HG02943 (cell line): Measurements from ENCODE around the gene MYBPH.

Experiments used
- ATAC-seq: cut with Tn5 transposase; IDR thresholded peaks from one replicate; pipeline ENCODE4 v1.9.1; 2021; ENCODE audit warnings: mild to moderate bottlenecking, low read depth, moderate library complexity; ENCODE audit not compliant: unreplicated experiment

MYBPH gene

DNA sequence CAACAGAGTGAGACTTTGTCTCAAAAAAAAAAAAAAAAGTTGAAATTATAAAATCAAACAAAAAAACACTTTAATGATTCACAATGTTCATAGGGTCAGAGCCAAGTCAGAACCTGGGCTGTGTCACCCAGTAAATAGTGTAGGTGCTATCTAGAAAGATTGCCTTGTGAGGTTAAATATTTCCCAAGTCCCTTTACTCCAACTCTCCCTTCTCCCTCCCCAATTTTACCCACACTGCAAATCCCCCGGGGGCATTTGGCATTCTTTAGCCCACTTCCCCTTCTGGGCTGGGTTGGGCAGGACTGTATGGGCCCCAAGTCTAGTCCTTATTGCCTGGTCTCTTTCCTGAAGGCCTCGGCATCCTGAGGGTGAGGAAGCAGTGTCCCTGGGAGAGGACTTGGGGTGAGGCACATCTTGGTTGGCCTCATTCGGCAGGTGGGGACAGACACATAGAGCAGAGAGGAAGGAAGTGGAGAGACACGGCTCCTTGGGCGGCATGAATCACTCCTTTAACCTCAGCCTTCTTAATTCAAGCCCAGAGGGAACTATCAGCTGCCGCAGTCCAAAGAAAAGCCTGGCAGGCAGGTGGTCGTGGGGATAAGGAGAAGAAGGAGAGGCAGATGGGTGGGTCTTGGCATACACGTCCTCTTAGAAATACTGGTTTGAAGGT lies 39.9 kb downstream of the MYBPH start:
- no peak for ATAC-seq

DNA sequence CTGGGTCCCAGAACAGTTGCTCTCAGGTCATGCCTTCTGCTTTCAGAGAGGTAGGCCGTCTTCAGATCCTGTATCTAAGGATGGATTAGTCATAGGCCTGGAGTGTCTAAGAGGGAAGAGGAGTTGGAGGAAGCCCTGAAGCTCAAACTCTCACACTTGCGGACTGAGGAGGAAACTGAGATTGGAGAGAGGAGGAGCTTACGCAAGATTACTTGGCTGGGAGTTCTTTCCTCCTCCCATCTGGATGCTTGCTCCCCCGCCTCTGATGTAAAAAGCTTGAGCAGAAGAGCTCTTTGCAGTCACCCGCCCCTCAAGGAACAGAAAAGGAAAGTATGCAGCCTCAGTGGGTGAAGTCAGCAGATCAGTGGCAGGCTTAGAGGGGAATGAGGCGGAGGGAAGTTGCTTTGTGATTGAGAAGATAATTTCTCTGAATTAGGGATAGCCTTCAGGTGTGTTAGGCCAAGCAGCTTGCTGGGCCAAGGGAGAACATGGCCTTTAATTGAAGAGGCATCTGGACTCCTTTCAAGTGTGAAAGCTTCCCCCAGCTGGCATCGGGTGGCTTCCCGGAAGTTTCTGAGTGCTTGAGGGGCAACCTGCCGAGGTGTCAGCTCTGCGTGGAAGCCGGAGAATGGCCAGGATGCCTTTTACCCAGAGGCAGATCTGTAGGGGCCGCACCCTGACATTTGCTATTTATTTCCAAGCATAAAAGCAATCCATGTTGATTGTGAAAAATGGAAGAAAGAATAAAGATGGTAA lies 41.5 kb downstream of the MYBPH start:
- no peak for ATAC-seq

DNA sequence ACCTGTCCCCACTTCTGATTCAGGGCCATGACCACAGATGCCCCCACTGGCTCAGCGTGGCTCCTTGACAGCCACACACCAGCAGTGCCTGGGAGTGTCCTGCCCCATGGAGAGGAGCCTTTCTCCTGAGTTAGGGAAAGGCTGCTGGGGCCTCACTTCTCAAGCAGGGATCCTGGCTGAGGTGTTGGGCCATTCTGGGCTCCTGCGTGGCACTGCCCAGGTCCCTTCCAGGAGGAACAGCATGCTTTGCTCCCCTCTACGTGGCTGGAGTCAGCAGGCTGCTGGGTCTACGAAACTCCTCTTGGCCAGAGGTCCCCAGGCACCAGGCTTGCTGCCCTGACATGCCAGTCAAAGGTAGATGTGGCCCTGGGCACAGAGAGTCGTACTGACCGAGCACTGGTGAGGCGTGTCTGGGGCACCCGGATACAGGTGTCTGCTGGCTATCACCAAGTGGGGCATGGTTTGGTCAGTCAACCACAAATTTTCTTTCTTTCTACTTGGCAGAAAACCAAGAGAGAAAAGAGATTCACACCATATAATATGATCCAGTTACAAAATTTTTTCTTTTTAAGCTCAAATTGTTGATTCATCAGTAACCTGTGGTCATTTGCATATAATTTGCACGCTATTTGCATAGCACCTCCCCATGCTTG lies 44.0 kb downstream of the MYBPH start:
- ATAC-seq: no peak

DNA sequence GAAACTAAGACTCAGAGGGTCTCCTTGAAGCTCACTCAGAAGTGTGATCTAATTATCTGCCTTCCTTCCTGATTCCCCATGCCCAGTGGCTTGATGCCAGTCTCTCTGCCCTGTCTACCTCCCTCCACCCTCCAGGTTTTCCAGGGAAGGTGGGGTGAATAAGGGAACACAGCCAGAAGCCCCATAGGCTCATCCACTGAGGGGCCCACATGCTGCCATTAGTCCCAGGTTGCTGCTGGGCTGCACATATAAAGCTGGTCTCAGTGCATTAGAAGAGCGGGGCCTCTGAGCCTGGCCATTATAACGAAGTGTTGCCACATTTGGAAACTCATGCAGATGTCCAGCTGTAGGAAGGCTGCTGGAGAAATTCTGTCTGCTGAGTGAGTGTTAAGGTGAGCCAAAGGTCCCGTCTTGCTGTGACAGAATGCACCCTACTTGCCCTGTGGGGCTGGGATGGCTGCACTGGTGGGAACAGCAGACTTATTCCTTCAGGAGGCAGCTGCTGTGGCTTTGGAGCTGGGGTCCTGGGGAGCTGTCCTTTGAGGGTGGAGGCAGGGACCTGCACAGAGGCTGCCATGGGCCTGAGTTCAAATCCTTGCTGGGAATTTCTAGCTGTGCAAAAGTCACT lies 45.2 kb downstream of the MYBPH start:
- ATAC-seq: no peak

DNA sequence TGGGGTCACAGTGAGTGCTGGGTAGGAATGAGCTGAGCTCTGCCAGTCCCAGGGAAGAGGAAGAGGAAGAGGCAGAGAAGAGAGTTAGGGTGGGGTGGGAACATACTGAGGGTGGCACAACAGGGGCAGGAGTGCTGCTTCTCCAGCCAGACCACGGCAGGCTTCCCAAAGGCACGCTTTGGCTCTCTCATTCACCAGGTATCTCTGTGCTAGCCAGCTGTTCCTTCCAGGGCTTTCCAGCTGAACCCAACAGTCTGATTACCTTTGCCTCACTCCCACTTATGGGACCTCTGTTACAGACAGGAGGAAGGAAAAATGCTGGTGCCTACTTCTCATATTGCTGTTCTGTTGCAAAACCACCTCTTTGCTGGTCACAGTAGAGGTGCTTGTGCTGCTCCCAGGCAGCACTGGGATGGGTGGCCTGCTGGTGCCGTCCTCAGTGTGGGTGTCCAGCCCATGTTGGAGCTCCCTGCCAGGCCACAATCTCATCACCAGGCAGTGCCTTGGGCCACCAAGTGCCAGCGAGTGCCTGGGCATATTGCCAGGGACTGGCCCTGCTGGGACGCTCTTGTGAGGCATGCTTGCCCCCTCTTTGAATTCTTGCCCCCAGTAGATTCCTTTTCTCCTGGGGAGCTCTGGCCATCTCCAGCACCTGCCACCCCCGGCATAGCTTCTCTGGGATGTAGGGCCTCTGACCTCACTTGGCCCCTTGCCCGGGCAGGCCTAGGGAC lies 46.0 kb downstream of the MYBPH start:
- no peak for ATAC-seq

DNA sequence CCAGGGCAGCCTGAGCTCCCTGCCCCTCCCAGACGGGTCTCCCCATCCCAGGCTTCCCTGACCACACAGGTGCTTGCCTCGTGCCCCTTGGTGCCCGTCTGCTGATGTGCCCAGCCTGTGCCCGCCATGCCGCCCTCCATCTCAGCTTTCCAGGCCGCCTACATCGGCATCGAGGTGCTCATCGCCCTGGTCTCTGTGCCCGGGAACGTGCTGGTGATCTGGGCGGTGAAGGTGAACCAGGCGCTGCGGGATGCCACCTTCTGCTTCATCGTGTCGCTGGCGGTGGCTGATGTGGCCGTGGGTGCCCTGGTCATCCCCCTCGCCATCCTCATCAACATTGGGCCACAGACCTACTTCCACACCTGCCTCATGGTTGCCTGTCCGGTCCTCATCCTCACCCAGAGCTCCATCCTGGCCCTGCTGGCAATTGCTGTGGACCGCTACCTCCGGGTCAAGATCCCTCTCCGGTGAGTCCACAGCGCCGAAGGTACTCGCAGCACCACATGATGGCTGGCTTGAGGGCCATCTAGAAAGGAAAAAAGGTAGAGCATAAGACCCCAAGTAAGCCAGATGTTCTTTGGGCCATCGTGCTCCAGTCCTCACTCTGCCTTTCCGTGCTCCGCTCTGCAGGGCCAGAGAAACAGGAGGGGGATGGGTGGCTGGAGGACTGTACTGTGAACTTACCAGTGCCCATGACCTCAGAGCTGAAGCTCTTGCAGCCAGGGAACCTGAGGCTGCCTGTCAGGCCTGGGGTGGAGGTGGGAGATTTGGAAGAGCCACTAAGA lies 46.7 kb downstream of the MYBPH start:
- ATAC-seq: no peak

DNA sequence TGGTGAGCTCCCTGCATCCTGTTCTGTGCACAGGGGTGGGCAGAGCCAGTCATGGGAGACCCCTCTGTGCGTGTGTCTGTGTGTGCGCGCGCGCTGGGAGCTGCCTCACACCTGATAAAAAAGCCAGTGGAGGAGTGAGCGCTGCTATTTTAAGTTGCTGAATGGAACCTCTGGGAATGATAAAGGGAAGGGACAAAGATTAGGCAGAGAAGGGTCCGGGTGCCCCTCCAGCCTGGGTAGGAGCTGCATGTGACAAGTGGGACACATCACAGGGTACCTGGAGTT lies 47.3 kb downstream of the MYBPH start:
- ATAC-seq: no peak

DNA sequence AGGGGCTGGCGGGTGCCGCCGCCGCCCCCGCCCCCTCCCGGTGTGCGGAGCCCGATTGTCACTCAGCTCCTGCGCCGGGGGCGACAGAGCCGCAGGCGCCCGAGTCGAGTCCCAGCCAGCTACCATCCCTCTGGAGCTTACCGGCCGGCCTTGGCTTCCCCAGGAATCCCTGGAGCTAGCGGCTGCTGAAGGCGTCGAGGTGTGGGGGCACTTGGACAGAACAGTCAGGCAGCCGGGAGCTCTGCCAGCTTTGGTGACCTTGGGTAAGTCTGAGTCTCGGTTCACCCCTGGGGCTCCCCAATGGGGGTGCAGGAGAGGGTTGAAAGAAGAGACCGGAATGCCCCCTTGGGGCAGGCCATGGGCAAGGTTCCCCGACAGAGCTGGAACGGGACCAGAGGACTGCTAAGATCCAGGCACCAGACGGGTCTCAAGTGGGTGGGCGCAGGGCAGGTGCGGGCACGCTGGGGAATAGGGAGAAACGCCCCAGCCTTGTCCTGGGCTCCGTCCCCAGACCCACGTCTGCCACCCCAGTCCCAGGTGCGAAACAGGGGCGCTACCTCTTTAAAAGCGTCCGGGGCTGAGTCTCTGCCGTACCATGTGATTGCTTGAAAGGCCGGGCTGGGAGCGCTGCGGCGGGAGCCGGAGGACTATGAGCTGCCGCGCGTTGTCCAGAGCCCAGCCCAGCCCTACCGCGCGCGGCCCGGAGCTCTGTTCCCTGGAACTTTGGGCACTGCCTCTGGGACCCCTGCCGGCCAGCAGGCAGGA lies 47.8 kb downstream of the MYBPH start, which contains the start of gene ADORA1:
TSS of gene ADORA1 (plus strand) at position 61 of the 765 bp plus-strand sequence. CDS start 1,116 bp downstream, outside the sequence.
- no peak for ATAC-seq

DNA sequence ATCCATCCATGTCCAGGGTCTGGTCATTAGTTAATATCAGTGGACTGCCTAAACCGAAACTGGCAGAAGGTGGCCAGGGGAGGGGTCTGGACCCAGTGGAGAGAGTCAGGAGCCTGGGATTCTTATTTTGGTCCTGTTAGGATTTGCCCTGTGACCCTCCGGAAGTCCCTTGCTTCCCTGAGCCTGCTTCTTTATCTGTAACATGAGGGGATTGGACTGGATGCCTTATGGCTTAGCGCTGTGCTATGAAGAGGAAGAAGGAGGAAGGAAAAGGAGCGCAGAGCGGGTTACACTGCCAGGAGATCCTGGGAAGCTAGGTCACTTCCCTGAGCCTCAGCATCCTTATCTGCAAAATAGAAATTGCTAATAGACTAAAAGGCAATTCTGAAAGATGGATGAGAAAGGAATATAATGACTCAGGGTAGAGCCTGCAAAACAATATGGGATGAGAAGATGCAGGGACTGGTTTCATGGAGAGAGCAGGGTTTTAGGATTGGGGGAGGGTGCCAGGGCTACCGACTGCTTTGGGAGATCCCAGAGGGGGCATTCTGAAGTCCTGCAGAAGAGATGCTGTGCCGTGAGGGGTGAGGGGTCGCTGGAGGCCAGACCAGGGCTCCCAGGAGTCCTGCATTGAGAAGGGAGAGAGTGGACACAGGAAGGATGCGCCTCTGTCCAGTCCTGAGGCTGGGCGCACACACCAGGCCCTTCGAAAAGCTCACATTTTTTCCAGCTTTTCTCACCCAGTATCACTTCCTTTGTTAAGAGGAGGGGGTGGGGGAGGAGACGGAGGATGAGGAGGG lies 48.6 kb downstream of the MYBPH start:
- ATAC-seq: no peak

DNA sequence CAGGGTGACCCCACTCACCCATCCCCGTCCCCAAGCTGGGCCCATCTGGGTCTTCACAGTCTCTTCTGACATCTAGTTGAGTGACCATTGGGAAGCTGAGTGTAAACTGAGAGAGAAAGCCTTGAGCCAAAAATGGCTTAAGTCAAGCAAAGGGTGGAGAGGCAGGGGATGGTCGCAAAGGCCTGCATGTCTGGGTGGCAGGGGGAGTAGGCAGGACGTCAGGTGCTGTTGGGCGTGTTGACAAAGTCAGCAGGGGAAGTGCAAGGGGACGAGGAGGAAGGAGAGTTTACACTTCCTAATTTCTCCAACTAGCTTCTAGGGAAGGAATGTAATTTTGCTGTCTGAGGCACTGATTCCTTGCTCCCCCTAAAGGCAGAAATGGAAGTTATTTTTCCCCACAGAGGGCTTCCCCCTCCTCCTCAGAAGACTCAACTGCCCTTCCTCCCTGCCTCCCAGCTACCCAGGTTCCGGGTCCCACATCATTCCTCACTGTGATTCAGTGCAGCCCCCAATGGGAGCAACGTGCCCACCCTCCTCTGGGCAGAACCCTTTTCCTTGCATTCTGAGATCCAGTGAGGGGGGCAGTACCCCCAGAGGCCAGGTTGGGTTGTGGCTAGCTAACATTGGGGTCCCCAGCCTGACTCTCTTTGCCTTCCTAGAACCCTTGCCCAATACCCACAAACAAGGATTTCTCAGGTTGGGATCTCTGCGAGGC lies 49.3 kb downstream of the MYBPH start:
- no peak for ATAC-seq

DNA sequence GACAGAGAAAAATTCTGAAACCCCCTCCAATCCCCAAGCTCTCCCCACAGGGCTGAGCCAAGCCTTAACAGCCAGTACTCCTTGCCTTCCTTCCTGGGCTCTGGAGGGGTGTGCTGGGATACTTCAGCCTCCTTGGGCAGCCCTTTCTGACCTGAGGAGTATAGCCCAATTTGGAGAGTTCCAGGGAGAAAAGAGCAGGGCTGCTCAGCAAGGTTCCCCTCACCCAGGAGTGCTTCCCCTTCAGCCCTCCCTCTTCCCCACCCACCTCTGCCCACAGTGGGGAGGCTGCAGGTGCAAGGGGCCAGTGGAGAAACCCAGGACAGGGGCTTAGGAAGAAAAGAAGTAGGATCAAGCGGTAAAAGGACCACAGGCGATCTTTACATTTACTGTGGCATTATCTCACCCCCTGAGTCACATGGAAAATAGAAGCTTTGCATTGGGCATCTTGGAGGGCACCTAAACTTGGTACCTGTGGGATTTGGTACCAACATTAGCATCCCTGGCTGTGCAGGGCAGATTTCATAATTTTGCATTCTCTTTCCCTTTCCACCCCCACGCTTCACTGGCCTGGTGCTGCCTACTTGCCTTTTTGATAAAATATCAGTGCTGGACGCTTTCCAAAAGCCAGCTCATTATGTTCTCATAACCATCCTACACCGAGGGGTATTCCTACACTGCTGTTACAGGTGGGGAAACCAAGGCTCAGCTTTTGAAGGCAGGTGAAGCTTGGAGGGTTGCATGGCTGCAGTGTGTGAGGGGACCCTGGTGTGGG lies 50.9 kb downstream of the MYBPH start:
- no peak for ATAC-seq

DNA sequence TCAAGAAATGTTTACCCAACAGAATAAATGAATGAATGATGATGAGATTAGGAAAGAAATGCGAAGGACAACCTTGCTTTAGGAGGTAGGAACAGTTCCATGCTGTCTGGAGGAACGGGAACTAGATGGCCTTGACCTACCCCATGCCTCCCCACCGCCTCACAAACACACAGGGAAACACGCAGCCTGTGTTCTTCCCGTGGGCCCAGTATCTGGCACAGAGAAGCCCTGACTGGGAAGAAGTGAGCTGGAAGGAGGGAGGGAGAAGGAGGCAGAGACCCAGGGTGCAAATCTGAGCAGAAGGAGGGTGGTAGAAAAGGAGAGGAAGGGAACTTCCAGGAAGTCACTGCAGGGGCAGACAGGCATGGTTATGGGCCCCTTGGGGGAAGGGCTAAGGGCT lies 51.6 kb downstream of the MYBPH start:
- ATAC-seq: no peak

DNA sequence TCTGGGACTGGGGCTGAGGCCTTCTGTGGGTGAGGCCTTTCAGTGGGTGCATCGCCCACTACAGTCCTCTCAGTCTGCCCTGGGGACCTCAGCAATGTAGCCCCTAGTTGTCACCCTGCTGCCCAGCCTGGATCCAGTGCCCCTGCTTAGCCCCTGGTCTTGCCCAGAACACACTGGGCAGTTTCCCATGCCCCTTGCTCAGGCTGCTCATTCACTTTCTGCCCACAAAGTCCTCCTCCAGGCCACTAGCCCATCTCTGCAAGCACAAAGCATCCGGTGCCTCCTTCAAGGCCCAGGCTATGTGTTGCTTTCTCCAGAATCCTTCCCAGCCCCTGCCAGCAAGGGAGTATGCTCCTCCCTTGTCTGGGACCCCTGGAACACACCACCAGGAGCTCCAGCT lies 53.5 kb downstream of the MYBPH start:
- no peak for ATAC-seq

DNA sequence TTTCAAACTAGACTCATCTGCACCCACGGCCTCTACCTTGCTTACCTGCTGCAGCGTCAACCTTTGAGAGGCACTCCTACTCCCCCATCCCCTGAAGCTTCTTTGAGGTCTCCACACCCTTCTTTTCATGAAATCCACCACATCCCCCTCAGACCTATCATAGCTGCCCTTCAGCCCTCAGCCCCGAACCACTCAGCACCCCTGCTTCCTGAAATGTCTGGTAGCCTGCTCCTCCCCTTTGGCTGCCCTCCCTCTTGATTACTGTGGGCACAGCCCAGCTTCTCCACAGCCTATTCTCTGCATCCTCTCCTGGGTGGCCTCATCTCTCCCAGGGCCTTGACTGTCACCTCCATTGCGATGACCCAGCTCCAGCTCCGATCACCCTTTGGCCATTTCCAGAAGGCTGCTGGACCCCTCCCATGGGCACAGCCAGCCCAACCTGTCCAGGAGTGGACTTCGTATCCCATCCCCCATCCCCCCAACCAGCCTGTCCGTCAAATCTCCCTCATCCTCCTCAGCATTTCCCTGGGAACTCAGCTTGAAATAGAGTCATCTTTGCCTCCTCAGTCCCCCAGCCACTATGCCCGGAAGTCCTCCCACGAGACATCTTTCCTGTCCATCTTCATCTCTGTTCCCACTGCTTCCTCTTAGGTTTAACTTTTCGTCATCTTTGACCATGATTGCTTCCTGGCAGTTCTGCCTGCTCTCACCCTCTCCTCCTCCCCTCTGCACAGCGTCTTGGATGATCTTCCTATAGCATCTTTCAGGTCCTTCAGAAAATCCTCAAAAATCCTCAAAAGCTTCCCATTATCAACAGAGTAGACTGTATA lies 54.2 kb downstream of the MYBPH start:
- ATAC-seq: no peak

DNA sequence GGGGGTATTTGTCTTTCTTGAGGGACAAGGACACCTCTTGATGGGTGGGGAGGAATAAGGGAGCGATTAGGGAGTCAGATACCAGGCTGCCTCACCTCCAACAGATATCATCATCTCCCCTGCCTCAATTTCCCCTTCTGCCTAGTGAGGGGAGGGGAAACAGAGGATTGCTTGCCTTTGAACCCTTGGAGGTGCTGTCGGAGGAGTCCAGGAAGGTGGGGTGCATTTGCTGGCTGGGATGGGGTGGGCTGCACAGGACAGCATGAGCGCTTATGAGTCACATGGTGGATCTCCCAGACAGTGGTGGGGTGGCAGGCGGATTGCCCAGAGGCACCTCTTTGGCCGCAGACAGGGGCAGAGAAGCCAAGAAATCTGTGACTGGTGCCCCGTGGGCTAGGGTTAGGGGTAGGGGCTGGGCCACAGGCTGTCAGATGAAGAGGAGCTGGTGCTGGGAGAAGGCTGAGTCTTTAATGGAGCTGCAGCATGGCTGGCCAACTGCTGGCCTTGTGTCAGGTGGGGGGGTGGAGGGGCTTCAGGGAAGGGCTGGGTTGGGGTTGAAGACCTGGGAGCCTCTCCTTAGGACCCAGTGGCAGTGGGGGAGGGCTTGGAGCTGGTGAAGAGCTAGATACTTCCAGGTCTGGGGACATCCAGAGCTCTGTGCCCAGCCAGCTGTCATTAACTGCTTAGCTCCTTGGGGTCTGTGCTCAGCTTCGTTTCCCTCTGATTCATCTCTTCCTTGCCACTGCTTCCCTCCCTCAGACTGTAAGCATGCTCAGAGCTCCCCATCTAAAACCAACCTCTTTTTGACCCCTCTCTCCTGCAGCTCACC lies 55.1 kb downstream of the MYBPH start:
- no peak for ATAC-seq
